ENCODE measurements around the gene DEDD.

DNA sequence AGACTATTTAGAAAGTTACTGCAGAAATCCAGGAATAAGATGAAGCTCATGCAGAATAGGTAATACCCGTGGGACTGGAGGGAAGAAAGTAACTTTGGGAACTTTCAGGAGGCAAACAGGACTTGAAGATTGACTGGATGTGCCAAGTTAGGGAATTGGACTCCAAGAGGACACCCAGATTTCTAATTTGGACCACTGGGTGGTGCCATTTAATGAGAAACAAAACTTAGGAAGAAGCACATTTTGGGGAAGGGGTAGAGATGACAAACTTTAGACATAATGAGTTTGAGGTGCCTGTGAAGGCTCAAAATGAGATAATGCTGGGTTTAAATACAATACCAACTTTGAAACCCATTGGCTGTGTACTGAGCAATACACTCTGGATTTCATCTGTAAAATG is 48.2 kb upstream of the DEDD start:
- TF ChIP-seq POLR2AphosphoS5 (IDR thresholded peaks at IDR 0.05; ENCODE audit: low read depth, low read length) (no peak), TAF1 (IDR thresholded peaks at IDR 0.05; ENCODE audit: borderline replicate concordance, insufficient read depth, low read length) (no peak), SIN3A (IDR thresholded peaks at IDR 0.05; ENCODE audit: borderline replicate concordance, insufficient read depth, low read length) (no peak)
- TF ChIP-seq, protein P1, sequence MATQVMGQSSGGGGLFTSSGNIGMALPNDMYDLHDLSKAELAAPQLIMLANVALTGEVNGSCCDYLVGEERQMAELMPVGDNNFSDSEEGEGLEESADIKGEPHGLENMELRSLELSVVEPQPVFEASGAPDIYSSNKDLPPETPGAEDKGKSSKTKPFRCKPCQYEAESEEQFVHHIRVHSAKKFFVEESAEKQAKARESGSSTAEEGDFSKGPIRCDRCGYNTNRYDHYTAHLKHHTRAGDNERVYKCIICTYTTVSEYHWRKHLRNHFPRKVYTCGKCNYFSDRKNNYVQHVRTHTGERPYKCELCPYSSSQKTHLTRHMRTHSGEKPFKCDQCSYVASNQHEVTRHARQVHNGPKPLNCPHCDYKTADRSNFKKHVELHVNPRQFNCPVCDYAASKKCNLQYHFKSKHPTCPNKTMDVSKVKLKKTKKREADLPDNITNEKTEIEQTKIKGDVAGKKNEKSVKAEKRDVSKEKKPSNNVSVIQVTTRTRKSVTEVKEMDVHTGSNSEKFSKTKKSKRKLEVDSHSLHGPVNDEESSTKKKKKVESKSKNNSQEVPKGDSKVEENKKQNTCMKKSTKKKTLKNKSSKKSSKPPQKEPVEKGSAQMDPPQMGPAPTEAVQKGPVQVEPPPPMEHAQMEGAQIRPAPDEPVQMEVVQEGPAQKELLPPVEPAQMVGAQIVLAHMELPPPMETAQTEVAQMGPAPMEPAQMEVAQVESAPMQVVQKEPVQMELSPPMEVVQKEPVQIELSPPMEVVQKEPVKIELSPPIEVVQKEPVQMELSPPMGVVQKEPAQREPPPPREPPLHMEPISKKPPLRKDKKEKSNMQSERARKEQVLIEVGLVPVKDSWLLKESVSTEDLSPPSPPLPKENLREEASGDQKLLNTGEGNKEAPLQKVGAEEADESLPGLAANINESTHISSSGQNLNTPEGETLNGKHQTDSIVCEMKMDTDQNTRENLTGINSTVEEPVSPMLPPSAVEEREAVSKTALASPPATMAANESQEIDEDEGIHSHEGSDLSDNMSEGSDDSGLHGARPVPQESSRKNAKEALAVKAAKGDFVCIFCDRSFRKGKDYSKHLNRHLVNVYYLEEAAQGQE (IDR thresholded peaks at IDR 0.05; ENCODE audit: insufficient read depth in 1 of 2, low read depth in 2 of 2, low read length in 2 of 2) = no peak

All from PFSK-1 (cell line).